HEK293 (cell line): ENCODE measurements around the gene GNAQ.

Experiments used
- CTCF ChIA-PET: fragments of 350-600 bp; formaldehyde crosslinking; extraction: SDS; loops from one replicate; lab custom pipeline; 2021; ENCODE audit warnings: antibody characterized with exemption; lab: Yijun Ruan, JAX
- POLR2A ChIA-PET: fragments of 300-600 bp; formaldehyde crosslinking; extraction: SDS; loops from one replicate; lab custom pipeline; 2020; ENCODE audit warnings: antibody characterized with exemption, inconsistent platforms; lab: Yijun Ruan, JAX
- H3K27ac ChIP-seq: fragments of 200-500 bp; sonication (Bioruptor generic); 2 replicates; pipeline ENCODE4 v1.5.1; 2014; ENCODE audit warnings: low read depth, low read length, control low read depth, inconsistent platforms; ENCODE audit errors: extremely low read depth
- H3K36me3 ChIP-seq, 2 experiments: fragments of 200-500 bp in 1 of 2; sonication (Bioruptor generic) in 1 of 2; 1 replicate in 1 of 2; 2 replicates in 1 of 2; pipeline ENCODE4 v1.5.1; 2014 to 2017; ENCODE audit warnings: inconsistent platforms in 2 of 2, low read length in 2 of 2; ENCODE audit not compliant: control insufficient read depth in 2 of 2, insufficient read depth in 1 of 2
- H3K4me1 ChIP-seq: fragments of 200-500 bp; sonication (Bioruptor generic); 2 replicates; pipeline ENCODE4 v1.5.1; 2014; ENCODE audit warnings: mild to moderate bottlenecking, low read length, inconsistent platforms; ENCODE audit not compliant: control insufficient read depth, insufficient read depth
- H3K4me3 ChIP-seq: 2 replicates; pipeline ENCODE4 v1.5.1; 2011; ENCODE audit warnings: low read depth, mild to moderate bottlenecking, control low read depth, low read length, moderate library complexity
- H3K9me3 ChIP-seq: fragments of 200-500 bp; sonication (Bioruptor generic); 2 replicates; pipeline ENCODE4 v1.5.1; 2014; ENCODE audit warnings: low read depth, low read length, inconsistent platforms; ENCODE audit not compliant: control insufficient read depth, insufficient read depth
- HOXD13 ChIP-seq: sonication (generic); formaldehyde crosslinking; IDR thresholded peaks from 2 replicates; pipeline ENCODE4 v1.8.0; 2022; ENCODE audit warnings: missing genetic modification reagents, borderline replicate concordance
- IKZF3 ChIP-seq: fragments of 450-650 bp; IDR thresholded peaks from 2 replicates; pipeline ENCODE4 v1.5.0; 2018; ENCODE audit warnings: missing biosample characterization, mild to moderate bottlenecking, missing genetic modification characterization, moderate library complexity
- KLF1 ChIP-seq: fragments of 450-650 bp; formaldehyde crosslinking; IDR thresholded peaks from 2 replicates; pipeline ENCODE4 v1.5.1; 2016; ENCODE audit warnings: missing biosample characterization, missing genetic modification characterization
- MYNN ChIP-seq: fragments of 450-650 bp; formaldehyde crosslinking; IDR thresholded peaks from 2 replicates; pipeline ENCODE4 v1.5.1; 2016; ENCODE audit warnings: missing biosample characterization, missing genetic modification characterization, borderline replicate concordance
- SCRT1 ChIP-seq: fragments of 450-650 bp; formaldehyde crosslinking; IDR thresholded peaks from 2 replicates; pipeline ENCODE4 v1.5.1; 2016; ENCODE audit warnings: missing biosample characterization, missing genetic modification characterization, borderline replicate concordance
- YY1 ChIP-seq: fragments of 450-650 bp; formaldehyde crosslinking; IDR thresholded peaks from 2 replicates; pipeline ENCODE4 v1.5.1; 2018; ENCODE audit warnings: missing biosample characterization, missing genetic modification characterization
- ZNF10 ChIP-seq: fragments of 450-650 bp; formaldehyde crosslinking; IDR thresholded peaks from 2 replicates; pipeline ENCODE4 v1.5.1; 2017; ENCODE audit warnings: missing biosample characterization, missing genetic modification characterization
- ZNF114 ChIP-seq: fragments of 450-650 bp; formaldehyde crosslinking; IDR thresholded peaks from 2 replicates; pipeline ENCODE4 v1.5.0; 2017; ENCODE audit warnings: missing biosample characterization, missing genetic modification characterization
- ZNF140 ChIP-seq: fragments of 450-650 bp; formaldehyde crosslinking; IDR thresholded peaks from 2 replicates; pipeline ENCODE4 v1.5.1; 2016; ENCODE audit warnings: missing biosample characterization, missing genetic modification characterization
- ZNF501 ChIP-seq: fragments of 450-650 bp; formaldehyde crosslinking; IDR thresholded peaks from 2 replicates; pipeline ENCODE4 v1.5.1; 2016; ENCODE audit warnings: missing biosample characterization, missing genetic modification characterization
- ZNF514 ChIP-seq: fragments of 450-650 bp; formaldehyde crosslinking; IDR thresholded peaks from 2 replicates; pipeline ENCODE4 v1.5.1; 2016; ENCODE audit warnings: missing biosample characterization, missing genetic modification characterization
- ZNF658 ChIP-seq: fragments of 450-650 bp; formaldehyde crosslinking; IDR thresholded peaks from 2 replicates; pipeline ENCODE4; 2016; ENCODE audit warnings: missing biosample characterization, missing genetic modification characterization
- ZNF670 ChIP-seq: fragments of 450-650 bp; formaldehyde crosslinking; IDR thresholded peaks from 2 replicates; pipeline ENCODE4 v1.5.1; 2016; ENCODE audit warnings: missing biosample characterization, missing genetic modification characterization, low read depth
- ZNF701 ChIP-seq: fragments of 450-650 bp; formaldehyde crosslinking; IDR thresholded peaks from 2 replicates; pipeline ENCODE4 v1.5.1; 2016; ENCODE audit warnings: missing biosample characterization, missing genetic modification characterization
- ZSCAN30 ChIP-seq: fragments of 450-650 bp; IDR thresholded peaks from 2 replicates; pipeline ENCODE4 v1.5.1; 2018; ENCODE audit warnings: missing biosample characterization, mild to moderate bottlenecking, missing genetic modification characterization, moderate library complexity
- TF ChIP-seq, protein P1 (sequence below): fragments of 450-650 bp; formaldehyde crosslinking; IDR thresholded peaks from 2 replicates; pipeline ENCODE4 v1.5.1; 2016; ENCODE audit warnings: missing biosample characterization, missing genetic modification characterization, borderline replicate concordance
- TF ChIP-seq, protein P2 (sequence below): fragments of 450-650 bp; formaldehyde crosslinking; IDR thresholded peaks from 2 replicates; pipeline ENCODE4 v1.5.1; 2016; ENCODE audit warnings: missing biosample characterization, missing genetic modification characterization
- TF ChIP-seq, protein P3 (sequence below): fragments of 450-650 bp; formaldehyde crosslinking; IDR thresholded peaks from 2 replicates; pipeline ENCODE4 v1.5.1; 2016; ENCODE audit warnings: missing biosample characterization, missing genetic modification characterization
- TF ChIP-seq, protein P4 (sequence below): fragments of 450-650 bp; formaldehyde crosslinking; IDR thresholded peaks from 2 replicates; pipeline ENCODE4 v1.5.1; 2016; ENCODE audit warnings: missing biosample characterization, missing genetic modification characterization
- TF ChIP-seq, protein P5 (sequence below): fragments of 450-650 bp; formaldehyde crosslinking; IDR thresholded peaks from 2 replicates; pipeline ENCODE4 v1.5.1; 2016; ENCODE audit warnings: missing biosample characterization, missing genetic modification characterization, borderline replicate concordance
- TF ChIP-seq, protein P6 (sequence below): fragments of 450-650 bp; formaldehyde crosslinking; IDR thresholded peaks from 2 replicates; pipeline ENCODE4 v1.5.1; 2016; ENCODE audit warnings: missing biosample characterization, missing genetic modification characterization

The GNAQ gene

DNA sequence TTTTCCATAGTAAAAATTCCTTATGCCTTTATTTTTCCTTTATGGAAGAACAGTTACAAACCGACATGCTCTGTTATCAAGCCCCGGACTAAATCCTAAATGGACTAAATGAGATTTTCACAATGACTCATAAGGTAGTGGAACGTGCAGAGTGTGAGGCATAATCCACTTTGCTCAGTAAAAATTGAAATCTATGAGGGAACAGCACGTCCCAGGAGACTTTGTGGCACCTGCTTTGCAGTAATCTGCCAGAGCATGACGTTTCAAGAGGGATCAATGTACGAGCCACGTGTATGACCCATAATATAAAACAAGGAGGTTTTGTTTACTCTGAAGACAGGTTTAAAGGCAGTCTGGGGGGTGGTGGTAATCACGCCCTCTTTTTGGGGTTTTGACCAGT lies 299.7 kb downstream of the GNAQ start (continued):
- TF ChIP-seq, protein P1, sequence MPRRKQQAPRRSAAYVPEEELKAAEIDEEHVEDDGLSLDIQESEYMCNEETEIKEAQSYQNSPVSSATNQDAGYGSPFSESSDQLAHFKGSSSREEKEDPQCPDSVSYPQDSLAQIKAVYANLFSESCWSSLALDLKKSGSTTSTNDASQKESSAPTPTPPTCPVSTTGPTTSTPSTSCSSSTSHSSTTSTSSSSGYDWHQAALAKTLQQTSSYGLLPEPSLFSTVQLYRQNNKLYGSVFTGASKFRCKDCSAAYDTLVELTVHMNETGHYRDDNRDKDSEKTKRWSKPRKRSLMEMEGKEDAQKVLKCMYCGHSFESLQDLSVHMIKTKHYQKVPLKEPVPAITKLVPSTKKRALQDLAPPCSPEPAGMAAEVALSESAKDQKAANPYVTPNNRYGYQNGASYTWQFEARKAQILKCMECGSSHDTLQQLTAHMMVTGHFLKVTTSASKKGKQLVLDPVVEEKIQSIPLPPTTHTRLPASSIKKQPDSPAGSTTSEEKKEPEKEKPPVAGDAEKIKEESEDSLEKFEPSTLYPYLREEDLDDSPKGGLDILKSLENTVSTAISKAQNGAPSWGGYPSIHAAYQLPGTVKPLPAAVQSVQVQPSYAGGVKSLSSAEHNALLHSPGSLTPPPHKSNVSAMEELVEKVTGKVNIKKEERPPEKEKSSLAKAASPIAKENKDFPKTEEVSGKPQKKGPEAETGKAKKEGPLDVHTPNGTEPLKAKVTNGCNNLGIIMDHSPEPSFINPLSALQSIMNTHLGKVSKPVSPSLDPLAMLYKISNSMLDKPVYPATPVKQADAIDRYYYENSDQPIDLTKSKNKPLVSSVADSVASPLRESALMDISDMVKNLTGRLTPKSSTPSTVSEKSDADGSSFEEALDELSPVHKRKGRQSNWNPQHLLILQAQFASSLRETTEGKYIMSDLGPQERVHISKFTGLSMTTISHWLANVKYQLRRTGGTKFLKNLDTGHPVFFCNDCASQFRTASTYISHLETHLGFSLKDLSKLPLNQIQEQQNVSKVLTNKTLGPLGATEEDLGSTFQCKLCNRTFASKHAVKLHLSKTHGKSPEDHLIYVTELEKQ: 0 out of 2 replicates have a peak, but pooled peaks have one; percentile 35
- TF ChIP-seq YY1 (tag by site-specific recombination) (no peak), ZNF514 (no peak), MYNN (tag by site-specific recombination) (no peak), ZNF701 (no peak), ZNF10 (tag by site-specific recombination) (no peak), ZNF658 (tag by site-specific recombination) (no peak)
- TF ChIP-seq, protein P2, sequence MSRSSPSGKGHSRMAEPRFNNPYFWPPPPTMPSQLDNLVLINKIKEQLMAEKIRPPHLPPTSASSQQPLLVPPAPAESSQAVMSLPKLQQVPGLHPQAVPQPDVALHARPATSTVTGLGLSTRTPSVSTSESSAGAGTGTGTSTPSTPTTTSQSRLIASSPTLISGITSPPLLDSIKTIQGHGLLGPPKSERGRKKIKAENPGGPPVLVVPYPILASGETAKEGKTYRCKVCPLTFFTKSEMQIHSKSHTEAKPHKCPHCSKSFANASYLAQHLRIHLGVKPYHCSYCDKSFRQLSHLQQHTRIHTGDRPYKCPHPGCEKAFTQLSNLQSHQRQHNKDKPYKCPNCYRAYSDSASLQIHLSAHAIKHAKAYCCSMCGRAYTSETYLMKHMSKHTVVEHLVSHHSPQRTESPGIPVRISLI (tag by site-specific recombination): no peak

DNA sequence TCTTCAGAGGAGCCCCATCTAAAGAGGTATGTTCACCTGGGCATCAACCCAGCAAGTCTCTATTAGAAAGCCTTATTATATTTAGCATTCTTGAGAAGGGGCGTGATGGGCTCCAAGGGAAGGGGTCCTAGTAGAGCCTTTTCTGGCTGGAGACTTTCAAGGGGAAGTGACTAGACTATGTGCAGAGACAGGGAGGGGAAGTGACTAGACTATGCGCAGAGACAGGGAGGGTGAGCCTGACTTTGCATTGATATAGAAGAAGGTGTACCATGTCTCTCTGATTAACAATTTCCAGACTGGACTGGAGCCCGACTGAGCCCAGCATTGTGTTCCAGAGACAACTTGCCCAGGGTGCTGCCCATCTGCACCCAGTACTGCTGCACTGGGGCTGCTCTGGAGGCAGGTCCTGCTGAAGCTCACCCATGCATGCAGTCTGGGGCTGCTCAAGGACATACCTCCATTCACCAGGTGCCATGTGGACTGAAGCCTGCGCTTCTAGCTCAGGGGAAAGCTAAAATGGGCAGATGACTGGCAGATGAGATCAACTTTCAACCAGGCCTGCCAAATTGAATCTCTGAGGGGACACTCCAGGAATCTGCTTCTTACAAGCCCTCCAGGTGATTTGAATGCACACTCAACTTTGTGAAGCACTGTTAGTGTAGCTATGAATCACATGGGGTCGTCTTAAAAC lies 300.5 kb downstream of the GNAQ start:
- CTCF ChIA-PET: interaction anchor here (1.0 kb wide), 1 partner anchor 304 kb away, joined by 3 read pairs; no protein-coding TSS in a partner anchor
- peaks cover 0 to 16% of the 10 kb centered on the region in 2 experiments; a peak in 1 of 3 replicates for H3K36me3 ChIP-seq
- H3K9me3 ChIP-seq: no peaks in the 10 kb centered on the region
- no peak overlapping the region for H3K27ac ChIP-seq
- H3K4me3 ChIP-seq: no peak overlapping the region
- H3K4me1 ChIP-seq: no peaks in the 10 kb centered on the region
- POLR2A ChIA-PET: no interaction called here
- TF ChIP-seq, protein P3, sequence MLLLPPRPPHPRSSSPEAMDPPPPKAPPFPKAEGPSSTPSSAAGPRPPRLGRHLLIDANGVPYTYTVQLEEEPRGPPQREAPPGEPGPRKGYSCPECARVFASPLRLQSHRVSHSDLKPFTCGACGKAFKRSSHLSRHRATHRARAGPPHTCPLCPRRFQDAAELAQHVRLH: no peak
- TF ChIP-seq ZNF670 (tag by site-specific recombination): no peak
- TF ChIP-seq ZNF114: no peak
- TF ChIP-seq ZNF501 (tag by site-specific recombination): no peak
- no peak for TF ChIP-seq ZSCAN30
- no peak for TF ChIP-seq HOXD13 (CRISPR knock-in tag)
- TF ChIP-seq, protein P4, sequence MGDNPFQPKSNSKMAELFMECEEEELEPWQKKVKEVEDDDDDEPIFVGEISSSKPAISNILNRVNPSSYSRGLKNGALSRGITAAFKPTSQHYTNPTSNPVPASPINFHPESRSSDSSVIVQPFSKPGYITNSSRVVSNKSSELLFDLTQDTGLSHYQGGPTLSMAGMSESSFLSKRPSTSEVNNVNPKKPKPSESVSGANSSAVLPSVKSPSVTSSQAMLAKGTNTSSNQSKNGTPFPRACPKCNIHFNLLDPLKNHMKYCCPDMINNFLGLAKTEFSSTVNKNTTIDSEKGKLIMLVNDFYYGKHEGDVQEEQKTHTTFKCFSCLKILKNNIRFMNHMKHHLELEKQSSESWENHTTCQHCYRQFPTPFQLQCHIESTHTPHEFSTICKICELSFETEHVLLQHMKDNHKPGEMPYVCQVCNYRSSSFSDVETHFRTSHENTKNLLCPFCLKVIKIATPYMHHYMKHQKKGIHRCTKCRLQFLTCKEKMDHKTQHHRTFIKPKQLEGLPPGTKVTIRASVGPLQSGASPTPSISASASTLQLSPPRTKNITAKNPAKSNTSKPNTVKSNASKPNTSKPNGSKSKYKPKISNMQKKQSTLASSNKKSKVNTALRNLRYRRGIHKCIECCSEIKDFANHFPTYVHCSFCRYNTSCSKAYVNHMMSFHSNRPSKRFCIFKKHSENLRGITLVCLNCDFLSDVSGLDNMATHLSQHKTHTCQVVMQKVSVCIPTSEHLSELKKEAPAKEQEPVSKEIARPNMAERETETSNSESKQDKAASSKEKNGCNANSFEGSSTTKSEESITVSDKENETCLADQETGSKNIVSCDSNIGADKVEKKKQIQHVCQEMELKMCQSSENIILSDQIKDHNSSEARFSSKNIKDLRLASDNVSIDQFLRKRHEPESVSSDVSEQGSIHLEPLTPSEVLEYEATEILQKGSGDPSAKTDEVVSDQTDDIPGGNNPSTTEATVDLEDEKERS (tag by site-specific recombination): no peak
- no peak for TF ChIP-seq SCRT1 (tag by site-specific recombination)
- TF ChIP-seq, protein P5, sequence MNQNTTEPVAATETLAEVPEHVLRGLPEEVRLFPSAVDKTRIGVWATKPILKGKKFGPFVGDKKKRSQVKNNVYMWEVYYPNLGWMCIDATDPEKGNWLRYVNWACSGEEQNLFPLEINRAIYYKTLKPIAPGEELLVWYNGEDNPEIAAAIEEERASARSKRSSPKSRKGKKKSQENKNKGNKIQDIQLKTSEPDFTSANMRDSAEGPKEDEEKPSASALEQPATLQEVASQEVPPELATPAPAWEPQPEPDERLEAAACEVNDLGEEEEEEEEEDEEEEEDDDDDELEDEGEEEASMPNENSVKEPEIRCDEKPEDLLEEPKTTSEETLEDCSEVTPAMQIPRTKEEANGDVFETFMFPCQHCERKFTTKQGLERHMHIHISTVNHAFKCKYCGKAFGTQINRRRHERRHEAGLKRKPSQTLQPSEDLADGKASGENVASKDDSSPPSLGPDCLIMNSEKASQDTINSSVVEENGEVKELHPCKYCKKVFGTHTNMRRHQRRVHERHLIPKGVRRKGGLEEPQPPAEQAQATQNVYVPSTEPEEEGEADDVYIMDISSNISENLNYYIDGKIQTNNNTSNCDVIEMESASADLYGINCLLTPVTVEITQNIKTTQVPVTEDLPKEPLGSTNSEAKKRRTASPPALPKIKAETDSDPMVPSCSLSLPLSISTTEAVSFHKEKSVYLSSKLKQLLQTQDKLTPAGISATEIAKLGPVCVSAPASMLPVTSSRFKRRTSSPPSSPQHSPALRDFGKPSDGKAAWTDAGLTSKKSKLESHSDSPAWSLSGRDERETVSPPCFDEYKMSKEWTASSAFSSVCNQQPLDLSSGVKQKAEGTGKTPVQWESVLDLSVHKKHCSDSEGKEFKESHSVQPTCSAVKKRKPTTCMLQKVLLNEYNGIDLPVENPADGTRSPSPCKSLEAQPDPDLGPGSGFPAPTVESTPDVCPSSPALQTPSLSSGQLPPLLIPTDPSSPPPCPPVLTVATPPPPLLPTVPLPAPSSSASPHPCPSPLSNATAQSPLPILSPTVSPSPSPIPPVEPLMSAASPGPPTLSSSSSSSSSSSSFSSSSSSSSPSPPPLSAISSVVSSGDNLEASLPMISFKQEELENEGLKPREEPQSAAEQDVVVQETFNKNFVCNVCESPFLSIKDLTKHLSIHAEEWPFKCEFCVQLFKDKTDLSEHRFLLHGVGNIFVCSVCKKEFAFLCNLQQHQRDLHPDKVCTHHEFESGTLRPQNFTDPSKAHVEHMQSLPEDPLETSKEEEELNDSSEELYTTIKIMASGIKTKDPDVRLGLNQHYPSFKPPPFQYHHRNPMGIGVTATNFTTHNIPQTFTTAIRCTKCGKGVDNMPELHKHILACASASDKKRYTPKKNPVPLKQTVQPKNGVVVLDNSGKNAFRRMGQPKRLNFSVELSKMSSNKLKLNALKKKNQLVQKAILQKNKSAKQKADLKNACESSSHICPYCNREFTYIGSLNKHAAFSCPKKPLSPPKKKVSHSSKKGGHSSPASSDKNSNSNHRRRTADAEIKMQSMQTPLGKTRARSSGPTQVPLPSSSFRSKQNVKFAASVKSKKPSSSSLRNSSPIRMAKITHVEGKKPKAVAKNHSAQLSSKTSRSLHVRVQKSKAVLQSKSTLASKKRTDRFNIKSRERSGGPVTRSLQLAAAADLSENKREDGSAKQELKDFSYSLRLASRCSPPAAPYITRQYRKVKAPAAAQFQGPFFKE: no peak
- no peak for TF ChIP-seq ZNF140
- no peak for TF ChIP-seq KLF1 (tag by site-specific recombination)
- TF ChIP-seq IKZF3 (tag by site-specific recombination): no peak
- TF ChIP-seq, protein P6, sequence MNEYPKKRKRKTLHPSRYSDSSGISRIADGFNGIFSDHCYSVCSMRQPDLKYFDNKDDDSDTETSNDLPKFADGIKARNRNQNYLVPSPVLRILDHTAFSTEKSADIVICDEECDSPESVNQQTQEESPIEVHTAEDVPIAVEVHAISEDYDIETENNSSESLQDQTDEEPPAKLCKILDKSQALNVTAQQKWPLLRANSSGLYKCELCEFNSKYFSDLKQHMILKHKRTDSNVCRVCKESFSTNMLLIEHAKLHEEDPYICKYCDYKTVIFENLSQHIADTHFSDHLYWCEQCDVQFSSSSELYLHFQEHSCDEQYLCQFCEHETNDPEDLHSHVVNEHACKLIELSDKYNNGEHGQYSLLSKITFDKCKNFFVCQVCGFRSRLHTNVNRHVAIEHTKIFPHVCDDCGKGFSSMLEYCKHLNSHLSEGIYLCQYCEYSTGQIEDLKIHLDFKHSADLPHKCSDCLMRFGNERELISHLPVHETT (tag by site-specific recombination): no peak
